Astrocyte of the hippocampus (primary cell): ENCODE measurements around the gene PAWR.
A peak's percentile ranks its signal among the peaks of the same experiment; 100 is the strongest.
"Not testable (repeated sequence)": the region's sequence is repeated elsewhere in the genome, so short reads cannot be mapped to it uniquely, and the experiment has no call there.

Source experiments
- DNase-seq: peaks from one replicate; pipeline ENCODE4 v3.0.0; 2011; ENCODE audit warnings: low read depth, low spot score

The PAWR gene

DNA sequence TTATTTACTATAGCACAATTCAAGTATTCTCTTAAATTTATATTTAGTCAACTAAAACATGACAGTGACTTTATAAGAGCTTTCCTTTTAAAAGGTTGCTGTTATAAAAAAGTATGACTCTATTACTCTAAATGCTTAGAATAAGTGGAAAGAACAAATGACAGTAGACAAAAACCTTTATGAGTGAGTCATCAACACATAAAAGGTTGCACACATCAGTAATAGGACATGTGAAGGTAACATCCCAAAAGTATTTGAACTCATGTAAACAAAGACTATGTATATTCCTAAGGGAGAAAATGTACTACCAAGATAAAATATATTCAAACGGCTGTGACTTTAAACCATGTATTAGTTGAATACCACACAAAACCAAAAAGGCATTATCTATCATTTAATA is 98.8 kb downstream of the PAWR start:
- no peak for DNase-seq

DNA sequence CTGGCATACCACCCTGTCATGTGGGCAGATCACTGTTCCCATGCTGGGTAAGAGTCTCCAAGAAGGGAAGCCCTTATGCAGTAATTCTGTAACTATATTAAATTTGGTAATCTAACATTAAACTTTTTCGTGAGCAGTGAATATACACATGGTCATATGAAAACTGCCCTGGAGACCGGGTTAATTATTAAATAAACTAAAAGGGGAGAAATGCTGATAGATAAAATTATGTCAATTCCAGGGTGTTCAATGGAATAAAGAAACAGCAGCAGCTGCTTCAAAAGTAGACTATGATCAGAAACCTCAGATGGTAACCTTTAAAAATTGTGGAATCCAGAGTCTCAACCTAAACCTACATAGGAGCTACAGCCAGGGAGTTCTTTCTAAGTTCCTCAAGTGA is 100.0 kb downstream of the PAWR start:
- DNase-seq: no peak

DNA sequence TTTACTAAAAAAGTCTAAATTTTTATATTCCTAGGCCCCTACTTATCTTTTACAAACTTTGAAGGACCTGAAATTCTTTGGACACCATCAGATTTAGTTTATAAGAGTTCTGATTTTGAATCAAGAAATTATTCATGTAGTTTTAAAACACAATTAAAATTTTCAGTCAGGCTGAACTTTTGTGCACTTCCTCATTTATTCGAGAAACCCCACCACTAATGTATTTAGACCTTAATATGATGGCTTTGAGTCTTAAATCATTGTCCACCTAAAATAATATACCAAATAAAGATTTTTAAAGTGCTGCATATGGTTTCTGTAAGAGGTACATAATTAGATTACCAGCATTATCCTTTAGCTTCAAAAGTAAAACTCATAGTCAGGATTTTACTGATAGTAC is 103.4 kb downstream of the PAWR start:
- DNase-seq: no peak

DNA sequence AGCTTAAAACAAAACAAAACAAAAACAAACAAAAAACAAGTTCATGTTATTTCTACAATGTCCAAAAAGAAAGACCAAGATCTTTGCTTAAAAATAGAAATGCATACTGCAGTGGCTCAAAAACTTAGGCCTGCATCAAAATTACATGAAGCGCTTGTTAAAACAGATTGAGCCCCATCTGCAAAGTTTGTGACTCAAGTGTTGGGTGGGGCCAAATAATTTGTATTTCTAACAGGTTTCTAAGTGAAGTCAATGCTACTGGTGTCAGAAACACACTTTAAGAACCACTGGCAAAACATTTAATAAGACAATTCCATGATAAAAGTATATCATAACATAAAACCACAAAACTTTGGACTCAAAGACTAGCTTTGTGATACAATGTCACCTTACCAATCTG is 105.6 kb downstream of the PAWR start:
- no peak for DNase-seq

DNA sequence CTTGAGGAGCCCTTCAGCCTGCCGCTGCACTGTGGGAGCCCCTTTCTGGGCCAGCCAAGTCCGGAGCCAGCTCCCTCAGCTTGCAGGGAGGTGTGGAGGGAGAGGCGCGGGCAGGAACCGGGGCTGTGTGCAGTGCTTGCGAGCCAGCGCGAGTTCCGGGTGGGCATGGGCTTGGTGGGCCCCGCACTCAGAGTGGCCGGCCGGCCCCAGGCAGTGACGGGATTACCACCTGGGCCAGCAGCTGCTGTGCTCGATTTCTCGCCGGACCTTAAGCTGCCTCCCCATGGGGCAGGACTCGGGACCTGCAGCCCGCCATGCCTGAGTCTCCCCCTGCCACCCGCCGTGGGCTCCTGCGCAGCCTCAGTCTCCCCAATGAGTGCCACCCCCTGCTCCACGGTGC is 116.9 kb downstream of the PAWR start:
- DNase-seq: no peak

DNA sequence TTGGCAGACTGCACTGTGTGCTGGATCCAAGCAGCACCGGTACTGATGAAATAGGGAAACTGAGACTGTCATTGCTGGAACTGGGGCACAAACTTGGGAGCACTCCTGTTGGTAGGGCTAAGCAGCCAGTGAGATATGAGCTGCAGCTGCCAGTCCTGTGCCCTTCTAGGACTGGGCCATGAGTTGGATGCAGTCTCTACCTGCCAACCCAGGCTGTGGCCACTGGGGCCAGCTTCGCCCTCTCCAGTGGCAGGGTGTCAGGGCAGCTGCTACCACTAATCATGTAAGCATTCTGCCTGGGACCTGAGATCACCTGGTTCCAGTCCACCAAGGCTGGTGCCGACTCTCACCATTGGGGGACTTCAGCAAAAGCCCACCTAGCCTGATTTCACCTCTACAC is 121.1 kb downstream of the PAWR start:
- DNase-seq: no peak

DNA sequence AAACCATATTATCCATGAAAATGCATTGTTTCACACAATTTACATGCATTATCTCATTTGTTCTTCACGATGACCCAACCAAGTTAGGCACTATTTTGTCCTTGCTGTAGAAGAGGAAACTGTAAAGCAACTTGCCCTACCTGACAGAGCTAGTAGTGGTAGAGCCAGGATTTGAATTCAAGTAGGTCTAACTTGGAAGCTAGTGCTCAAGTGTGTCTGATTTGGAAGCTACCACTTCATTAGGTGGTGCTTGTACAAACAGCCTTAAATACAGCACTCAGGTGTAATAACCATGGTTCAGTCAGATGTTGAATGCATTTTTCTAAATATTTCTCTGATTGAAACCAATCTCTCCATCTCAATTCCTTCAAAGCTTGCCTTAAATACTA is 123.6 kb downstream of the PAWR start:
- no peak for DNase-seq

DNA sequence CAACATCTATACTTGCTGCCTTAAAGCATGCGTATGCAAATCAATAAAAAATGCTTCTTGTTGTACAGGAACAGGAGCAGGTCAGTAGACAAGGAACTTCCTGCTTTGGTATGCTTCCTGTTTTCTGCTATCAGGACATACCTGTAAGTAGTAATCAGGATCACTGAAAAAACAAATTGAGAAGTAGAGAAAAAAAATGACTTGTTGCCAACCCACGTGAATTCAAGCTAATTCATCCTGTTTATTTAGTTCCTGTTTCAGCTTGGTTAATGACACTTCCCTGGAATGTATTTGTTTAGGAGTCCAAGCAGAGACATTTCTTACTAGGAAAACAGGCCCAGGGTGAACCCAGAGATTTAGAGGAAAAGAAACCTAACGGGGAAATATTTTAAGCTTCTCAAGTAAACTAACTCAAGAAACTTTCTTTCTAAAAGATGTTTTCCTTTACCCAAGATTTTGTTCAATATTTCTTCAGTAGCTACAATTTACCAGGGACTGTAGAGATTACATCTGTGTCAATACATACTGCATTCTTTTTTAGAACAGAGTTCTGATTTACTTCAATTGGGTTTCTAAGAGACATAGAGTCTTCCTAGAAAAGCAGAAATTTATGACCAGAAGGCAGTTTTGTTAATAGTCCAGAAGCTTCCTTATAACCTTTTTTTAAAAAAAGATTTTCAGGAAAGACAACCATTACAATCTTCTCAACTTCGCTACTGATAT is 124.2 kb downstream of the PAWR start:
- peak; percentile 51 for DNase-seq

DNA sequence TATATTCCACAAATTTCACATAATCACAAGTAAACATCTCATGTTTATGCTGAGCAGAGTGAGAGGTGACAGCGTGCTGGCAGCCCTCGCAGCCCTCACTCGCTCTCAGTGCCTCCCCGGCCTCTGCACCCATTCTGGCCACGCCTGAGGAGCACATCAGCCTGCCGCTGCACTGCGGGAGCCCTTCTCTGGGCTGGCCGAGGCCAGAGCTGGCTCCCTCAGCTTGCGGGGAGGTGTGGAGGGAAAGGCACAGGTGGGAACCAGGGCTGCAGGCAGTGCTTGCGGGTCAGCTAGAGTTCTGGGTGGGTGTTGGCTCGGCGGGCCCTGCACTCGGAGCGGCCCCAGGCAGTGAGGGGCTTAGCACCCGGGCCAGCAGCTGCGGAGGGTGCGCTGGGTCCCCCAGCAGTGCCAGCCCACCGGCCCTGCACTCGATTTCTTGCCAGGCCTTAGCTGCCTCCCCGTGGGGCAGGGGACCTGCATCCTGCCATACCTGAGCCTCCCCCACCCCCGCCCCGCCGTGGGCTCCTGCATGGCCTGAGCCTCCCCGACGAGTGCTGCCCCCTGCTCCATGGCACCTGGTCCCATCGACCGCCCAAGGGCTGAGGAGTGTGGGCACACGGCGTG is 125.9 kb downstream of the PAWR start:
- not testable (repeated sequence) for DNase-seq

DNA sequence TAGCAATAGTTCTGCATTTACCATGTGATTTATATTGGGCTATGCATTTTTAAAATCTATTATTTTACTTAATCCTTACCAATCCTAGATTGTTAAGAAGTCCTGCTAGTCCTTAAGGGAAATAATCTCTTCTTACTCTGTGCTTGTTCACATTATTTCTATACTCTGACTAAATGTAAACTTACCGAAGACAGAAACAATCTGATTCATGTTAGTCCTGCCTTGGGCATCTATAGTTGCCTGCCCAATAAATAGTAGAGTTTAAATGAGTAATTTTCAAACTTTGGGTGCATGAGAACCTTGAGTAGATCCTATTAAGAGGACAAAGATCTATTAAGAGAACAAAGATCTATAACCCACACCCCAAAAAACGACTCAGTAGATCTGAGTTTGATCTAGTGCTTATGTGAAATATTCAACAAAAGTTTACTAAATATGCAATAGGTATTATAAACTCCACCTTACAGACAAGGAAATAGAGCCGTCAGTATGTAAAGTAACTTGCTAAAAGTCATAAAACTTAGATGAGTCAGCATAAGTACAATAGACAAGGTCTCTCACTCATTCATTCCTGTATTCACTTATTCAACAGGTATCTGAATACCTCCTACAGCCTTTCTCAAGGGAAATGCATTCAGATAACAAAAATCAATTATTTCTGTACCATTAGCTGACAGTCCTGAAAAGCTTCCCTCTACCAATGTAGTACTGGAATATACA is 127.6 kb downstream of the PAWR start:
- no peak for DNase-seq

DNA sequence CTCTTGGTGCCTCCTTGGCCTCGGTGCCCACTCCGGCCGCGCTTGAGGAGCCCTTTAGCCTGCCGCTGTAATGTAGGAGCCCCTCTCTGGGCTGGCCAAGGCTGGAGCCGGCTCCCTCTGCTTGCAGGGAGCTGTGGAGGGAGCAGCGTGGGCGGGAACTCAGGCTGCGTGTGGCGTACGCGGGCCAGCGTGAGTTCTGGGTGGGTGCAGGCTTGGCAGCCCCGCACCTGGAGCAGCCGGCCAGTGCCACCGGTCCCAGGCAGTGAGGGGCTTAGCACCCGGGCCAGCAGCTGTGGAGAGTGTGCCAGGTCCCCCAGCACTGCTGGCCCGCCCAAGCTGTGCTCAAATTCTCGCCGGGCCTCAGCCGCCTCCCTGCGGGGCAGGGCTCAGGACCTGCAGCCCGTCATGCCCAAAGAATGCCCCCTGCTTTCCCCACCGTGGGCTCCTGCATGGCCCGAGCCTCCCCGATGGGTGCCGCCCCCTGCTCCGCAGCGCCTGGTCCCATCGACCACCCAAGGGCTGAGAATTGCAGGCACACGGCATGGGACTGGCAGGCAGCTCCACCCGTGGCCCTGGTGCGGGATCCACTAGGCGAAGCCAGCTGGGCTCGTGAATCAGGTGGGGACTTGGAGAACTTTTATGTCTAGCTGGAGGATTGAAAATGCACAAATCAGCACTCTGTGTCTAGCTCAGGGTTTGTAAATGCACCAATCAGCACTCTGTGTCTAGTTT is 129.2 kb downstream of the PAWR start:
- DNase-seq: no peak

DNA sequence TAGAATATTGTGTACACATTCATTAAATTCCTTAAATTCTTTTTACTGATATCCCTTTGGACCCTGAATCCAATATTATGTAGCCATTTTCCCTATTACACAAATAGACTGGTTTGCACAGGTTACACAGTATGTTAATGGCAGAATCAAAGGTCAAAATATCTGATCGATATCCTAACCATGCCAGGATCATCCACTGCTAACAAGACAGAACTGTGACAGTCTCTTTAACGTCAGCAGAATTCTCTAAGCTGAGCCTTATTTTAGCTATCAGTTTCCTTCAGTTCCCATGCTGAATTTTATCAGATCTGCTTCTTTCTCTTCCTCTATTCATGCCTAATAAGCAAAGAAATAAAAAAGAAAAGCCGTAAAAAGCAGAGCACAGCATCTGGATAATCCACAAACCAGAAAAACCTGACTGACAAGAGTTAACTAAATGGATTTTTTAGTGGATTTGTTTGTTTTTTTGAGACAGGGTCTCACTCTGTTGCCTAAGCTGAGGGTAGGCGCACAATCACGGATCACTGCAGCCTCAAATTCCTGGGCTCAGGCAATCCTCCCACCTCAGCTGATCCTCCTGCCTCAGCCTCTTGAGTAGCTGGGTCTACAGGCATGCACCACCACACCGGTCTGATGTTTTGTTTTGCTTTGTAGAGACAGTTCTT is 130.4 kb downstream of the PAWR start:
- no peak for DNase-seq

DNA sequence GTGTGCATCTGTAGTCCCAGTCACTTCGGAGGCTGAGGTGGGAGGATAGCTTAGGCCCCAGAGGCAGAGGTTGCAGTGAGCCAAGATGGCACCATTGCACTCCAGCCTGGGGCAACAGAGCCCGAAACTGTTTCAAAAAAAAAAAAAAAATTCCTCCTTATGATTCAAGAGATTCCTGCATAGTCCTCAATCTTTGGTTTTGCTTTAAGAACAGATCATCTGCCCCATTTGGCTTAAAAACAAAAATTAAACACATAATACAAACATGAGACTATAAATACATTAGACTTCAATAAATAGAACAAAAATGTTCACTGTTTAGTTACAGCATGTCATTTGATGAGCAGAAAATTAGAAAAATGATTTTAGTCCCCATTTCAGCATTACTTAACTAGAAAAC is 131.2 kb downstream of the PAWR start:
- DNase-seq: no peak

DNA sequence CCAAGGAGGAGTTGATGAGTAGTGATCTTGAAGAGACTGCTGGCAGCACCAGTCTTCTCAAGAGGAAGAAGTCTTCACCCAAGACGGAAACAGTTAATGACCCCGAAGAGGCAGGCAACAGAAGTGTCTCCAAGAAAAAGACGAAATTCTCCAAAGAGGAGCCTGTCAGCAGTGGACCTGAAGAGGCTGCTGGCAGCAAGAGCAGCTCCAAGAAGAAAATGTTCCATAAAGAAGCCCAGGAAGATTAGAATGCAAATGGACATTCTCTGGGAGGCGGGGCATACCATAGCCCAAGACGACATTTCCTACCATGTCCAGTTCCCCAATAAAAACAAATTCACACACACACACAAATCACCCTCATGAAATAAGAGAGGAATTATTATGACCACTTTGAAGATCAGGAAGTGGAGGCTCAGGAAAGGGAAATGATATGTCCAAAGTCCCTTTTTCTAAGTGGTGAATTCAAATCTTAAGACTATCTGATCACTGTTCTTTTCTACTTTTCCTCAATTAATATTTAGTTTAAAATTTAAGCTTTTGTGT is 131.8 kb downstream of the PAWR start:
- no peak for DNase-seq

DNA sequence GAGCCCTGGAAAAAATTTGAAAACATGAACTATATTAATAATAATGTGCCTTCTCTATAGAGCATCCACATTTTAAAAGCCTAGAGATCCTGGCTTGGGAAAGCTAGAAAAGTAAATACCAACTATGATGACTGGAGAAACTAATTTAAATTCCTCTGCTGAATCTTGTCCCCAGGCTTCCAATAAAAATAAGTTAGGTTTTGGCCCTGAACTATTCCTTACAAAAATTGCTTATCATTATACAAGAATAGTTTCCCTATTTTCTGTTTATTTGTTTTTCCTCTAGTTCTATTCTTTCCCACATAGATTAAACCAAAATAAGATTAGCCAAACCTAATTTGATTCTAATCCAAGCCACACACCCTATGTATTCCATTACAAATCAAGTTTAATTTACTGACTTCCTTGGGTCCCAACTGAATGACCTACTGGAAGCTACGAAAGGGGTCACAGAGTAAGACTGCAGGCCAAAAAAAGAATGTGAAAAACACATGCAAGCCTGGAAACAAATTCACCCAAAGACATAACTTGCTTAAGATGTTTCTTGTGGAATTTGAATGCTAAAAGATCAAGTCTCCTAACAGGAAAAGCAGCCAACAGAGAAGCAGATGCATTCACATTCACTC is 133.0 kb downstream of the PAWR start:
- peak; percentile 32 for DNase-seq

DNA sequence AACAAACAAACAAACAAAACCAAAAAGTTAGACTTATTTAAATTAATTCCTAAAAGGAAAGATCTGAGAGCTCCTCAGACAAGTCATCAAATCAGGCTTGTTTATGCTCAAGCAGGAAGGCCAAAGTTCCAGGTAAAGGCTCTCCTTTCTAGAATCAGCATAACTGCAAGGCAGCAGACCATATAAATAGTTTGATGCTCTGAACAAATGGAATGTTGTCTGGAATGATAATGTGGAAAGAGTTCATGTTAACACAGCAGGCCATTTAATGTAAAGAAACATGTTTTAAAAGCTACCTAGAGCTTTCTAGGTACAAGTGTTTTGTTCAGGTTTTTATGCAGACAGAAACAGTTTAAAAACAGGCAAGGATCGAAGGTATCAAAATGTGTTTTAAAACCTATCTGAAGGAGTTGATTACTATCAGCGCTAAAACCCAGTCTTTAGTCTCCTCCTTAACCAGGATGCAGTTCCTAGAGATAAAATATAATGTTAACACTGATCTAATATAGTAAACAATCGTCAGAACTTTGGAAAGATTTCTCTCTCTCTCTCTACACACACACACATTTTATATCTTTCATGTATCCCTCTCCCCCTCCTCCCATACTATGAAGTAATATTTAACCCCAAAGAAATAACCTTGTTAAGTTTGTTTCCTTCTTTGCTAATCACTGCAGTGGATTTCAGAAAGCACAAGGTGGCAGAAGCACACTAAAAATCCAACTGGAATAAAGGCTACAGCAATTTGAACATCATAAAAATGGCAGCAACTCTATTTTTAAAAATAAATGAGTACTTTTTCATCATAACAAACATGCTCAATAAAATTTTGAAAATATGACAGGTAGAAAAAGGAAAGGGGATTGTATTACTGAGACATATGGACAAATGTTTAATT is 135.5 kb downstream of the PAWR start:
- DNase-seq: peak; percentile 70

DNA sequence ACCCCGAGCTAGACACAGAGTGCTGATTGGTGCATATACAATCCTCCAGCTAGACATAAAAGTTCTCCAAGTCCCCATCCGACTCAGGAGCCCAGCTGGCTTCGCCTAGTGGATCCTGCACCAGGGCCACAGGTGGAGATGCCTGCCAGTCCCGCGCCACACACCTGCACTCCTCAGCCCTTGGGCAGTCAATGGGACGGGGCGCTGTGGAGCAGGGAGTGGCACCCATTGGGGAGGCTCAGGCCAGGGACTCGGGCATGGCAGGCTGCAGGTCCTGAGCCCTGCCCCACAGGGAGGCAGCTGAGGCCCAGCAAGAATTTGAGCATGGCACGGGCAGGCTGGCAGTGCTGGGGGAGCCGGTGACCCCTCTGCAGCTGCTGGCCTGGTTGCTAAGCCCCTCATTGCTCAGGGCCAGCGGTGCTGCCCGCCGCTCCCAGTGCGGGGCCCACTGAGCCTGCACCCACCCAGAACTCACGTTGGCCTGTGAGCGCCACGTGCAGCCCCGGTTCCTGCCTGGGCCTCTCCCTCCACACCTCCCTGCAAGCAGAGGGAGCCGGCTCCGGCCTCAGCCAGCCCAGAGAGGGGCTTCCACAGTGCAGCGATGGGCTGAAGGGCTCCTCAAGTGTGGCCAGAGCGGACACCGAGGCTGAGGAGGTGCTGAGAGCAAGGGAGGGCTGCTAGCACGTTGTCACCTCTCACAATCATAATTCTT is 136.7 kb downstream of the PAWR start:
- DNase-seq: no peak

DNA sequence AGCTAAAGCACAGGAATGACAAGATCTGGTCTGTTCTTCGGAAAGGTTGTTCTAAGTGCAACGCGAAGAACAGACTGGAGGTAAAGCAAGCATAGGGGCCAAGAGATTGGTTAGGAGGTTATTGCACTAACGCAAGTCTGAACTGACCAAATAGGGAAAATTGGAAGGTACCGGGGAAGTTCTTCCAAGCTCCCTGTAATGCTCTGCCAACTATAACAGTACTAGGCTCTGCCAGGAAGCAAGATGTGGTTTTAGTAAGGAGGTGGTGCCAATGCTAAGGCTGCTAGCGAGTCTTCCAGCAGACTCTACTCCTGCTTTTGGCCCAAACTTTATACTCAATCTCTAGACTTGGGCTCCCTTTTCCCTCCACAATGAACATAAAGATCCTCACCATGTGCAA is 138.6 kb downstream of the PAWR start:
- DNase-seq: peak; percentile 88

DNA sequence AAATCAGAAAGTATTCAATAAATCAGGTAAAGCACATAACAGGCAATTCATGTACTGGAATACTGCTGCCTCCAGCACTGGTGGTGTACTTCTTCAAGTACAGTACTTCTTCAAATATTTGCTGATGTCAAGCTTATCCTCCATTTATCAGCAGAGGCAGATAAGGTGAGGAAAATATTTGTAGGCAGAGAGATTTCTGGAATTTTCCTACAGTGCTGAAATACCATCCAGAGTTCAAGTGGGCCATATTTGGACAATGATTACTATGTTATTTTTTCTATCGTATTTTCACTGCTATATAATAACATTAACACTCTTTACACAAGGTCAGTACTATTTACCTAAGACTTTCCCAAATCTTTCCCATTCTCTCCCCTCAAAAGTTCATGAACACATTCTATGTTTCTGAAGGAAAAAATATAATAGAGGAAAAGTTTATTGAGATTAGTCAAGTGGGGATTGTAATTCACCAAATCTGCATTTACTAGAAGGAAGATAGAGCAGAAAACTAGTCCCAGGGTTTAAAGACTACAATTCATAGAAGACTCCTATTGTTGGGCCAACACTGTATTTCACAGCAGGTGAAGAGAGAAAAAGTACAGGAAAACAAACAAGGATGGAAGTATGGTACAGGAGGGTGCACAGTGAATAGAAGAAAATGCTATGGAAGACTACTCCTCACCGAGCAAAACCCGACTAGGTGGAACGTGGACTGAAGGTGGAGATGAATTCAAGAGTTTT is 141.1 kb downstream of the PAWR start:
- DNase-seq: peak; percentile 65
